Activated T-cell treated with anti-CD3 and anti-CD28 coated beads for 1 hour (primary cell): ENCODE measurements around the gene TLCD3A.
"Not testable (repeated sequence)": the region's sequence is repeated elsewhere in the genome, so short reads cannot be mapped to it uniquely, and the experiment has no call there.

ENCODE experiments used
- DNase-seq: peaks from one replicate; pipeline ENCODE4 v3.0.0-alpha.2; 2020; ENCODE audit warnings: low read depth

Gene TLCD3A

GRCh38 chr17:708132-708531, 24.3 kb upstream of the TLCD3A start:
- DNase-seq = no peak

DNA sequence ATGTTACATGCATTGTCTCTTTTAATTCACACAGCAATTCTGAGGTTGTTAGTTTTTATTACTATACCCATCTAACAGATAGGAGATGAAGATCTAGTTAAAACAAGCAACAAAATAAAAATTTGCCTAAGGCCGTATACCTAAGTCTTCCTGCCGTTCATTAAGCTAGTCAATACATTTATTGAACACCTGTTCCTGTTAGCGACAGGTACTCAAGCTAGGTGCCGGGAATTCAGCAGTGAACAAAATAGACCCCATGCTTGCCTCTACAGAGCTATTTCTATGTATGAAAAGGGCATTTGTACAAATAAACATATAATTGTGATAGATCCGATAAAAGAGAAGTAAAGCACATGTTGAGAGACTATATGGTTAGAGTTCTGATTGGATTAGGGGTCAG, 14.3 kb upstream of the TLCD3A start:
- DNase-seq = no peak

GRCh38 chr17:720706-721539, 11.5 kb upstream of the TLCD3A start:
- no peak for DNase-seq

DNA sequence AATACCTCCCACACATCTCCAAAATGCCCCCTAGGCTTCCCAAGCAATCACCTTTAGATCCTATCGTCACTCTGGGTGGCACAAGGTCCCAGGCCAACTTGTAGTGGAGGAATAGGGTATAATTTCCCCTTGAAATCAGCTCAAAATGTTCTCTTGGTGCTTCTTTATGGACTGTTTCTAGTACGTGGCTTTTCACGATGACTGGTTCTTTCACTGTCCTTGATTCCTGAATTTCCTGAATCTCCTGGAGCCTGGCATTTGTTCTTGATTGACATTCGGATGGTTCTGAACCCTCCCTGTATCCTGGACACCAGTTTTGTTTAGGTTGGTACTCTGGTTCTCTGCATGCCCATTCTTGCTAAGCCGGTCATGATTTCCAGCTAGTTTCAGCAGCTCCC, 10.9 kb upstream of the TLCD3A start:
- DNase-seq = no peak

- DNase-seq = no peak
Observed at GRCh38 chr17:725084-725483, 7.3 kb upstream of the TLCD3A start.

GRCh38 chr17:725746-726145, 6.7 kb upstream of the TLCD3A start:
- no peak for DNase-seq

DNA sequence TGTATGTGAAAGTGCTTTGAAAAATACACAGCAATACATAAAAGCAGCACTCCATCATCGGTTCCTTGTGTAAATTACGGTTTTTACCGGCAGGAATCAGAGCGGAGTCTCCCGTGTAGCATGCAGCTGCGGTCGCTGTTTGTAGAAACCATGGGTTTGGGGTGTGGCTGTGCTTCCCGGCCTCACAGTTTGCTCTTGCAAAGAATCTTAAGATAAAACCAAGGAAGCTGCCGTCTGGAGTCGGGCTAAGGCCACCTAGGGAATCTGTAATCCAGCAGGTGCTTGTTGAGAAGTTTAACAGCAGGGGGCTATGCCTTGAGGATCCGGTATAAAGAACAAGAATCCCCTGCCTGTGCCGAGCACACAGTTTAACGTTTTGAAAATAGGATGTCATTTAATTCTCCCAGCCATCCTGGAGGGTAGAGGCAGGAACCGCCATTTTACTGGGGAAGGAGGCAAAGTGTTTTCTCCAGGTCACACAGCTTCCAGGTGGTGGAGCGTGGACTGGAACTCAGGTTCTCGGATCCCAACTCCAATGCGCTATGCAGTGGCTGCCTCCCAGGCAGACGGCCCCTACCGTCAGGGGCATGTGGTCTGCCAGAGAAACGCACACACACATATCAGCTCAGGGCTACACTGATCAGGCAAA, 6.0 kb upstream of the TLCD3A start:
- DNase-seq = no peak

DNA sequence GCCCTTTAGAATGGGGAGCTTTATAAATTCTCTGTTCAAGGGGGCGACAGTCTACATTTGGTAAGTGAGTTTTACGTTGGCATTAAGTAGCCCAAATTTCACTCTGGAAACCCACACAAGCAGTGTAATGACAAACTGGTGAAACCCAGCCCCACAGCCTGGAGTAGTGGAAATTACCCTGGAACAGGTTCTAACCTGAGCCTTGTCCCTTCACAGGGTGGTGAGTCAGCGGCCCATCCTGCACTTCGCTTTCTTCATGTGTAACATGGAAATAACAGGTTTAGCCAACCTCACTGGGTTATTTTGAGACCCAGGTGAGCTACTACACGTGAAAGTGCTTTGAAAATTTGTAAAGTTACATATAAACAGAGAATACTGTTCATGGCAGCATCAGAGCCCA, 3.5 kb upstream of the TLCD3A start:
- no peak for DNase-seq

DNA sequence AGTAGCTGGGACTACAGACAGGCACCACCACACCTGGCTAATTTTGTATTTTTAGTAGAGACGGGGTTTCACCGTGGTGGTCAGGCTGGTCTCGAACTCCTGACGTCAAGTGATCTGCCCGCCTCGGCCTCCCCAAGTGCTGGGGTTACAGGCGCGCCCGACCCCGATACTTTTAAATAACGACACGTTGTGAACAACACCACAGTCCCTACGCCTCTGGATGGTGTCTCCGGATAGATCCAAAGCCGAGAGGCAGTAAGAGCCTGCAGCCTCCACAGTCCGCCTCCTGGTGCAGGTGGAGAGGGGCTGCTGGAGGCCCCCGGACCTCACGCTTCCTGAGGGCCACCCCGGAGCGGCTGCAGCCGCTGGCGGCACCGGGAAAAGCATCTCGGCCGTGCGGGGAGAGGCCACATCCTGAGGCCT, 741 bp upstream of the TLCD3A start:
- DNase-seq = no peak

DNA sequence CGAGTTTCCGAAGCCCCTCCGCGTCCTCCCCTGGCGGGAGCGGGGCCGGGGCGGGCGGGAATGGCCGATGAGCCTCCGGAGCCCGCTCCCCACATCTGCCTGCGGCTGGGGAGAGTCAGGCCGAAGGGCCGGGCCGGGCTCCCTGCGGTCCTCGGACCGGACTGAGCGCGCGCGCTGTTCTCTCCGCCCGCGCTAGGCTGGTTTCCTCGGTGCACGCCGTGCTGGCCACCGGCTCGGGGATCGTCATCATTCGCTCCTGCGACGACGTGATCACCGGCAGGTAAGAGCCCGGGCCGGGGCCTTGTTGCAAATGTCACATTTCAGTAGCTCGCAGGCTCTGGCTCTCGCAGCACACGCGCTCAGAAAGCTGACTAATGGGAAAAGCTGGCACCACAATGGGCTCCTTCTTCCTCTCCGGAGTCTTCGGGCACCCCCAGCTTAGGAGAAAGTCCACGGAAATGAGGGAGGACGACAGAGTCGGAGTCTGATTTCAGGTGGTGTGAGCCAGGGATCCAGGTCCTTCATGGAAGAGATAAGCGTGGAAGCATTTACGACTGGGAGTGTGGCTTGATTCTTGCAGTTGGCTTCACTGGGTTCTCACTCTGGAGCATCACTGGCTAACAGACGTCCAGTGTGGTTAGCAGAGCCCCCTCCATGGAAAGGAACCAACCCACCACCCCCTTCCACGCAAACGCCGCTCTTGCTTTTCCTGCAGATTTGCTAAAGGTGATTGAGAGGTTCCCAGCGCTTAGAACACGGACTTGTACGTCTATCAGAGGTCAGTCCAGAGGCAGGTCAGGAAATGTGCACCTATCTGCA, 715 bp downstream of the TLCD3A start:
- peak; percentile 10 for DNase-seq

- no peak for DNase-seq
Observed at GRCh38 chr17:733743-734142, 1.3 kb downstream of the TLCD3A start.

DNA sequence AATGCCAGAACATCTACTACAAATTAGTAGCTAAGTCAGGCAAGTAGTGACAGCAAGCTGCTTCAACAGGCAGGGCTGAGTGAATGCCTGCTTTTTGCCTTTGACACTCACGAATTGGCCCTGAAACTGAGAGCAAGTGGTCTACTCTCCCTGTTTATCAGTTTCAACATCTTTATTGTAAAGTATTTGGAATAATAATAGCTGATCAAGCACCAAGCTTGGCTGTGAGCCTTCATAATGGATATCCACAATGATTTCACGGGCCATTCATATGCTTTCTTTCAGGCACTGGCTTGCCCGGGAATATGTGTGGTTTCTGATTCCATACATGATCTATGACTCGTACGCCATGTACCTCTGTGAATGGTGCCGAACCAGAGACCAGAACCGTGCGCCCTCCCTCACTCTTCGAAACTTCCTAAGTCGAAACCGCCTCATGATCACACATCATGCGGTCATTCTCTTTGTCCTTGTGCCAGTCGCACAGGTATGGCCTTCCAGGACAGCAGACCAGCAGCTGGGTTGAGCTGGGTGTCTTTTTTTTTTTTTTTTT, 5.2 kb downstream of the TLCD3A start:
- no peak for DNase-seq

GRCh38 chr17:740240-741017, 8.0 kb downstream of the TLCD3A start:
- DNase-seq = no peak

DNA sequence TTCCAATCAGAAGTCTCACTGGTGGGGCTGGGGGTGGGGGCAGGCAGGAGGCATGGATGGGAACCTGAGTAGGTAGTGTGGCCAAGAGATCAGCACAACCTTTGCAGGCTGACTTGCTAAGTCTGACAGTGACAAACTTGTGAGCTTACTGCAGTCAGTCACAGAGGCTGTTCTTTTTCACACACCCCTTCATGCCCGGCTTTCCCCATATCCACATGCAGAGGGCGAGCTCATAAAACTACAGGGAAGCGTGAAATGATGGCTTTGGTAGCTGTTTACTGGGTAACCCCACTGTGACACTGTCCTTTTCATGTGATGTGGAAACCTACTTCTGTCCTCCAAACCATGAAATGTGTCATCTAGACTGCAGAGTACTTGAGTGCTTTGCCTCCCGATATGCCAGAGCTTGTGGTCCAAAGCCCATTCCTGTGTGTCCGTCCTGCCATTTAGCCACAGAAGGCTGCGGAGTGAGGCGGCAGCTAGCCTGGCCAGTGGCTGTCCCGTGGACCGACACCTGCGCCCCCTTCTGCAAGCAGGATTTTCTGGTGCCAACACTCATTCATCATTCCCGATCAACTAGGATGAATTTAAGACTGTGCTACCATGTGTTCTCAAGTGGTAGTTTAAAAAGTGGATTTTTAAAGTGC, 9.9 kb downstream of the TLCD3A start:
- DNase-seq = no peak

DNA sequence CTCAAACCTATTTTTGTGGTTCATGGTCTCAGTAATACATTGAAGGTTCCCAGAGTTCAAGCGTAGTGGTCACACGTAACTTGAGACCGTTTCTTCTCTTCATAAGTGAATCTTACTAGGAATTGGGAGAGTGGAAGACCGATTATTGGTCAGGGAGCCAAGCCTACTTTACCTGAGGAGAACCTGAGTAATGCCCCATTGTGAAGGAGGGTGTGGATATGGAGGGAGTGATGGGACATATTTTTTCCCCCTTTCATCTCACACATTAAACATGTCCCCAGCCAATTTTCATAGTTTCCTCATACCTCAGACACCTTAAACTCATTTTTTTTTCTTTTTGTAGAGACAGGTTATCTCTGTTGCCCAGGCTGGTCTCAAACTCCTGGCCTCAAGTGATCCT, 10.7 kb downstream of the TLCD3A start:
- no peak for DNase-seq

- DNase-seq = no peak
Observed at GRCh38 chr17:744937-745336, 12.5 kb downstream of the TLCD3A start.

DNA sequence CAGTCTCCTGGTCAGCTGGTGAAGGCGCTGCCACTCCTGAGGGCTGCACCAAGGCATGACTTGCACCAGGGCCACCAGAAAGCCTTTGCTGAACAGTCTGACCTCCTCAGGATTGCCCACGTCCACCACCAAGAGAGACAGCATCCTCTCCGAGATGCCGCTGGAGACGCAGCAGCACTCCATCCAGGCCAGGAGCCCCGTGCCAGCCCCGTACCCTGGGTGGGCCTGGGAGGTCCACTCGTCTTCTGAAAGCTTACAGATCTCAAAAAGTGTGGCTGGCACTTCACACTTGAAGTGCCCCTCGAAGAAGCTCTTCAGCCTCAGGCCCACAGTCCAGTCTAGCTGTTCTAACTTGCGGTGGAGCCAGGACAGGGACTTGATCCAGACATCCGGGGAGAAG, 13.0 kb downstream of the TLCD3A start:
- no peak for DNase-seq

- DNase-seq = no peak
Observed at GRCh38 chr17:746181-746580, 13.8 kb downstream of the TLCD3A start.

DNA sequence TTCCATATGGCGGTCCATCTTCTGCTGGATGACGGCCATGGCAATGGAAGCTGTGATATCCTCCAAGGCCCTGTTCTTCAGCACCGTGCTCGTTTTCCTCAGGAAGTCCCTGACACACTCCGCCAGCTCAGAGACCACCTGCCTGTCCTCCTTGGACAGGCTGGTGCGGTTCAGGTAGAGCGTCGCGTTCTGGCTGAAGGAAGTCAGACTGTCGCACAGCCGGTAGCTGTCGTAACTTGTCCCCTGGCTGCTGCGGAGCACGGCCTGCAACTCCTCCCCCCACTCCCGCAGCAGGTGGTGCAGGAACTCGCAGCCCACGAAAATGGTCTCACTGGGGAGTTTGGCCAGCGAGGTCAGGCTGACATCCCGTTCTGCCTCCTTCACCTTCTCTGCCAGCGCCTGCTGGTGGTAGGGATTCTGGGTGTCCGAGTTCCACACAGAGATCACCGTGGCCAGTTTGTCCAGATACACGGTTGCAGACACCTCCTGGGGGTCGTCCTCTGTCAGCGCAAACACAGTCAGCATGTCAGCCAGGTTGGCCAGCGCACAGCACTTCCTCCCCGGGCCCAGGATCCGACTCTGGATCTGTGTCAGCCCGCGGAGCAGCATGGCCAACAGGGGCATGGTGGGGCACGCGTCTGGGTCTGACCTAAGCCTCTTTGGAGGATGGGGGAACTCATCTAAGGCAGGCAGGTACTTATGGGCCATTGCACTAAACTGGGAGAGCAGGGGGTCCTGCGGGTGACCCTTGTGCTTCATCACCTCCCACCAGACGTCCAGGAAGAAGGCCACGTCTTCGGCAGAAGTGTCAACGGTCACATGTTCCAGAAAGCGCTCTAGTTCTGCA, 14.6 kb downstream of the TLCD3A start:
- DNase-seq = no peak

DNA sequence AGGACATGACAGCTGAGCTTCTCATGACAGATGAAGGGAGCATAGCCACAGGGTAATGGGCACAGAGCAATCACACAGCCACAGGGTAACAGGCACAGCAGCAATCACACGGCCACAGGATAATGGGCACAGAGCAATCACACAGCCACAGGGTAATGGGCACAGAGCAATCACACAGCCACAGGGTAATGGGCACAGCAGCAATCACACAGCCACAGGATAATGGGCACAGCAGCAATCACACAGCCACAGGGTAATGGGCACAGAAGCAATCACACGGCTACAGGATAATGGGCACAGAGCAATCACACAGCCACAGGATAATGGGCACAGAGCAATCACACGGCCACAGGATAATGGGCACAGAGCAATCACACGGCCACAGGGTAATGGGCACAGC, 16.2 kb downstream of the TLCD3A start:
- DNase-seq = not testable (repeated sequence)
